Right ventricle myocardium inferior (tissue), 1 donor: ENCODE data around the gene SOD3. TPM values are rescaled to one million over a fixed set of nuclear protein-coding genes. Genes with fewer than 3 reads are reported as not detected.

Experiments used
- ATAC-seq: fragments of 200-7000 bp; cut with Tn5 transposase; one replicate; pipeline ENCODE4 v1.9.1; 2020; ENCODE audit warnings: mild to moderate bottlenecking, moderate library complexity
- DNase-seq: peaks from one replicate; pipeline ENCODE4 v3.0.0; 2021; ENCODE audit errors: missing footprints
- intact Hi-C: fragments of 100-400 bp; cut with DNase I; formaldehyde crosslinking; loops from one replicate; pipeline ENCODE4 v1.11.0; 2022
- total RNA-seq: library from RNA; stranded (reverse); fragmentation: NEBNext Ultra II Directional; extraction: Animal tissue kit (Norgen Biotek cat#: 25700); gene quantifications from one replicate; pipeline ENCODE4 v1.2.1, GENCODE V29; 2021
- donor health status: DM: no; HTN: yes; CAD: no; lungs with severe emphysema.

Gene SOD3
- total RNA-seq, 1 donor from 2014 or later: 63.4 TPM

GRCh38 chr4:24820541-24820940, 25.2 kb downstream of the SOD3 start:
- DNase-seq: no peak
- no peak for ATAC-seq
- intact Hi-C loops: no loop called here

GRCh38 chr4:24824720-24825119, 29.3 kb downstream of the SOD3 start:
- ATAC-seq: no peak

GRCh38 chr4:24831637-24832036, 36.3 kb downstream of the SOD3 start:
- intact Hi-C loops: no loop called here
- ATAC-seq (no peak), DNase-seq (no peak)

More at GRCh38 chr4:24824720-24825119, 29.3 kb downstream of the SOD3 start:
- no peak for DNase-seq
- intact Hi-C loops: no loop called here

- intact Hi-C loops: no loop called here
- no peak for ATAC-seq
- no peak for DNase-seq
Observed at GRCh38 chr4:24835696-24836095, 40.3 kb downstream of the SOD3 start.

GRCh38 chr4:24836661-24837242, 41.4 kb downstream of the SOD3 start:
- DNase-seq: no peak
- no peak for ATAC-seq
- intact Hi-C loops: no loop called here

- intact Hi-C loops: no loop called here
- ATAC-seq (no peak), DNase-seq (no peak)
Observed at GRCh38 chr4:24837336-24837735, 42.0 kb downstream of the SOD3 start.

- intact Hi-C loops: no loop called here
- DNase-seq: no peak
- ATAC-seq: no peak
Observed at GRCh38 chr4:24837781-24838180, 42.4 kb downstream of the SOD3 start.

- intact Hi-C loops: no loop called here
- no peak for DNase-seq
- no peak for ATAC-seq
Observed at GRCh38 chr4:24840362-24840761, 45.0 kb downstream of the SOD3 start.

GRCh38 chr4:24840826-24841543, 45.6 kb downstream of the SOD3 start:
- ATAC-seq (no peak), DNase-seq (no peak)
- intact Hi-C loops: no loop called here

- intact Hi-C loops: no loop called here
- ATAC-seq (no peak), DNase-seq (no peak)
Observed at GRCh38 chr4:24842356-24842755, 47.0 kb downstream of the SOD3 start.

- intact Hi-C loops: no loop called here
- ATAC-seq: no peak
- DNase-seq: no peak
Observed at GRCh38 chr4:24843096-24843495, 47.7 kb downstream of the SOD3 start.

- ATAC-seq: no peak
- DNase-seq: no peak
- intact Hi-C loops: no loop called here
Observed at GRCh38 chr4:24845132-24845531, 49.8 kb downstream of the SOD3 start.

- intact Hi-C loops: no loop called here
- no peak for DNase-seq
- no peak for ATAC-seq
Observed at GRCh38 chr4:24845902-24846301, 50.5 kb downstream of the SOD3 start.

- DNase-seq: no peak
- intact Hi-C loops: no loop called here
- ATAC-seq: no peak
Observed at GRCh38 chr4:24846716-24847115, 51.3 kb downstream of the SOD3 start.

GRCh38 chr4:24849351-24849750, 54.0 kb downstream of the SOD3 start:
- DNase-seq (no peak), ATAC-seq (no peak)
- intact Hi-C loops: no loop called here

- ATAC-seq: no peak
- no peak for DNase-seq
- intact Hi-C loops: loop anchor here (10.0 kb wide), 1 partner anchor 115 kb away; no protein-coding TSS in a partner anchor
Observed at GRCh38 chr4:24849756-24850155, 54.4 kb downstream of the SOD3 start.

Other genes starting within 250 kb of the SOD3 start
- gene DHX15, start 211.0 kb upstream of the SOD3 start, total RNA-seq: 53.9 TPM
- 11.4 TPM for gene CCDC149, start 117.5 kb downstream of the SOD3 start, total RNA-seq
- gene LGI2, start 235.4 kb downstream of the SOD3 start, total RNA-seq: 3.6 TPM